ENCODE measurements around the gene SIK1. TPM values are rescaled to one million over a fixed set of nuclear protein-coding genes. Genes with fewer than 3 reads are reported as not detected.
"Not testable (repeated sequence)": the region's sequence is repeated elsewhere in the genome, so short reads cannot be mapped to it uniquely, and the experiment has no call there.

Gene SIK1
- total RNA-seq (2014; rRNA removed; shearing (Covaris generic)) (1.1 and 13.8 TPM in 2 replicates), polyA plus RNA-seq (2016; fragmentation: Nextera tagmentation; extraction: Ambion mirVana) (0.14 and 0.31 TPM in 2 replicates)
- long read RNA-seq, result 0 reads

DNA sequence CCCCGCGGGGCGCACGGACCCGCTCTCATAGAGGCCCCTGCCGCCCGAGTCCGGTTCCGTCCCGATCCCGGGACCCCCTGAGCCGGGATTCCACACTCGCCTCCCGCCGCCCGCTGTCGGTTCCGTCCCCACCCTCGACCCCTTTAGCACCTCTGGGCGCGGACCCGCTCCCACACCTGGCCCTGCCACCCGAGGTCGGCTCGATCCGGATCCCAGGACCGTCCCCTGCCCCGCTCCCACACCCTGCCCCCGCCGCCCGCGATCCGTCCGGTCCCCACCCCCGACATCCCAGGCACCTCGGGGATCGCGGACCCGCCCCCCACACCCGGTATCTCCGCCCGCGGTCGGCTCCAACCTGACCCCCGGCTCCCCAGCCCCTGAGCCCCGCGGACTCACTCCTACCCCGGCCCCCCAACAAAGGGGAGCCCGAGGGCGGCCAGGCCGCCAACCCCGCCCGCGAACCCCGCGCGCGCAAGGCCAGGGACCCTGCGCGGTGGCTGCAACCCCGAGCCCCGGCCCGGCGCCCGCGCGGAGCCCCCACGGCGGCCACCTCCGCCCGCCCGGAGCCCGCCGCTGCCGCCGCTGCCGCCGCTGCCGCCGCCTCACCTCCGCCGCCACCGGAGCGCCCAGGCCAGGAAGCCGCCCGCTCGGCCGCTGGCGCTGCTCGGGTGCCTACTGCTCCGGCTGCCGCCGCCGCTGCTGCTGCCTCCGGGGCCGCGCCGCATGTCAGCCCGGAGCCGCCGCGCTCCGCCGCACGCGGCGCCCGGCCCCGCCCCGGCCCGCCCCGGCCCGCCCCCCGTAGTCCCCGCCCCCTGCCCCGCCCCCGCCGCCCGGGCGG, at the start of gene SIK1:
Gene SIK1, minus strand, starts transcription at position 728 of the 838 bp plus-strand sequence. CDS start 953 bp downstream, outside the sequence.
- H3K4me2 ChIP-seq; H4K20me1 ChIP-seq (replicated peaks; ENCODE audit: insufficient read depth); H3K79me2 ChIP-seq (replicated peaks; ENCODE audit: insufficient read depth); H3K27ac ChIP-seq (ENCODE audit: low read depth); H3K9me3 Mint-ChIP-seq; H3K9me2 ChIP-seq (ENCODE audit: insufficient read depth); DNase-seq (ENCODE audit: low spot score); H3K4me3 ChIP-seq; H3K27ac Mint-ChIP-seq; H3K27me3 ChIP-seq (ENCODE audit: insufficient read depth); H3K36me3 ChIP-seq (ENCODE audit: insufficient read depth); H3K4me1 Mint-ChIP-seq; H2AFZ ChIP-seq; H3F3A ChIP-seq (replicated peaks; ENCODE audit: low read depth); H3K4me3 Mint-ChIP-seq; H3K36me3 Mint-ChIP-seq (ENCODE audit: low read depth); H3K27me3 Mint-ChIP-seq (ENCODE audit: insufficient read depth, low read depth, poor library complexity); H3K4me1 ChIP-seq (ENCODE audit: insufficient read depth): not testable (repeated sequence)
- peak; percentile 28 for ATAC-seq

GRCh38 chr21:43471597-43472242, 44.8 kb upstream of the SIK1 start:
- not testable (repeated sequence) for H3K4me1 Mint-ChIP-seq; H3K27ac ChIP-seq (ENCODE audit: low read depth); H3K36me3 ChIP-seq (ENCODE audit: insufficient read depth); H3K36me3 Mint-ChIP-seq (ENCODE audit: low read depth); H2AFZ ChIP-seq; H3K27me3 Mint-ChIP-seq (ENCODE audit: insufficient read depth, low read depth, poor library complexity); H3K4me2 ChIP-seq; H3K4me1 ChIP-seq (ENCODE audit: insufficient read depth); H4K20me1 ChIP-seq (replicated peaks; ENCODE audit: insufficient read depth); H3K9me2 ChIP-seq (ENCODE audit: insufficient read depth); H3K4me3 ChIP-seq; H3K79me2 ChIP-seq (replicated peaks; ENCODE audit: insufficient read depth); ATAC-seq; H3F3A ChIP-seq (replicated peaks; ENCODE audit: low read depth); H3K4me3 Mint-ChIP-seq; H3K9me3 Mint-ChIP-seq; H3K27me3 ChIP-seq (ENCODE audit: insufficient read depth); DNase-seq (ENCODE audit: low spot score); H3K27ac Mint-ChIP-seq

DNA sequence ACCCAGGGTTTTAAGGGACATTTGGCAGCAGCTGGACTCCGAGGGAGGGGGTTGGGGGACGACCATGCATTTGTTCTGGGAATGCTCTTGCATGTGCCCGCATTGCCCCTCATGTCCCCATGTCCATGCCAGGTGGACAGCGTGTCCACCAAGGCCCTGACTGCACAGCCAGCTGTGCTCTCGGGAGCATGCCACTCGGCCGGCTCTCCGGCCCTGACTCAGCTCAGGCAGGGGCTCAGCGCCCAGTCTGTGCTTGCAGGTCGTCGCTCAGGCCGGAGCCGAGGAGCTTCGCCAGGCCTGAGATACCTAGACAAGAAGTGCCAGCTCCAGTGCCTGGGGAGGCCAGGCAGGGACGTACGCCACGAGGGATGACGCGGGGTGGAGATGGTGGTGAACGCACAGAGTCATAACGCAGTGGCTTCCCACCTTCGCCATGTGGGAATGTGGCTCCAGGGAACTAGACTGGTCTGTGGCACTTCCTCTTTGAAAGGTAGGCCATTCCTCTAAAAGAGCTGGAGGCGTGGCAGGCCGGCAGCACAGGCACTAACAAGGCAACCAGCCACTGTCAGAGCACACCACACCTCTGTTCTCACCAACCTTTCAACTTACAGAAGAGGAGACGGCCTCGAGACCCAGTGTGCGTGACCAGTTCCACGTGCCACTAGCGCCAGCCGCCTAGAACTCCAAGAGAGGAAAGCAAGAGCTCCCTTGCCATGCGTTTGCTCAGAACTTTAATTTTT, 43.0 kb upstream of the SIK1 start:
- H3K4me3 Mint-ChIP-seq; H3K4me3 ChIP-seq; H3F3A ChIP-seq (replicated peaks; ENCODE audit: low read depth); H3K4me1 Mint-ChIP-seq; H4K20me1 ChIP-seq (replicated peaks; ENCODE audit: insufficient read depth); H3K27me3 Mint-ChIP-seq (ENCODE audit: insufficient read depth, low read depth, poor library complexity); H3K27ac ChIP-seq (ENCODE audit: low read depth); DNase-seq (ENCODE audit: low spot score); H3K9me2 ChIP-seq (ENCODE audit: insufficient read depth); H3K36me3 ChIP-seq (ENCODE audit: insufficient read depth); H2AFZ ChIP-seq; H3K36me3 Mint-ChIP-seq (ENCODE audit: low read depth); ATAC-seq; H3K9me3 Mint-ChIP-seq; H3K79me2 ChIP-seq (replicated peaks; ENCODE audit: insufficient read depth); H3K4me1 ChIP-seq (ENCODE audit: insufficient read depth); H3K27ac Mint-ChIP-seq; H3K4me2 ChIP-seq; H3K27me3 ChIP-seq (ENCODE audit: insufficient read depth): not testable (repeated sequence)

GRCh38 chr21:43467785-43468184, 40.9 kb upstream of the SIK1 start:
- Mint-ChIP-seq H3K27me3 (ENCODE audit: insufficient read depth, low read depth, poor library complexity) (no peaks in the 10 kb centered on the region), H3K4me1 (no peaks in the 10 kb centered on the region), H3K36me3 (ENCODE audit: low read depth) (no peaks in the 10 kb centered on the region), H3K27ac (no peak overlapping the region), H3K4me3 (no peak overlapping the region), H3K9me3 (no peaks in the 10 kb centered on the region; the same call in 2 of the 3 replicates)
- no peaks in the 10 kb centered on the region for H3K4me1 ChIP-seq (ENCODE audit: insufficient read depth)
- H3K4me3 ChIP-seq, result no peak overlapping the region
- H3K9me2 ChIP-seq (ENCODE audit: insufficient read depth), result no peaks in the 10 kb centered on the region
- no peak overlapping the region for H3K4me2 ChIP-seq
- no peak overlapping the region for H3K27ac ChIP-seq (ENCODE audit: low read depth)
- H3K79me2 ChIP-seq (replicated peaks; ENCODE audit: insufficient read depth), result no peaks in the 10 kb centered on the region
- H3K36me3 ChIP-seq (ENCODE audit: insufficient read depth), result no peaks in the 10 kb centered on the region
- no peaks in the 10 kb centered on the region for H3F3A ChIP-seq (replicated peaks; ENCODE audit: low read depth)
- no peaks in the 10 kb centered on the region for H4K20me1 ChIP-seq (replicated peaks; ENCODE audit: insufficient read depth)
- no peak for ATAC-seq
- no peak for DNase-seq (ENCODE audit: low spot score)
- TF ChIP-seq NANOG (IDR thresholded peaks at IDR 0.05; ENCODE audit: borderline replicate concordance), result no peak
- TF ChIP-seq STAT1 (IDR thresholded peaks at IDR 0.05; ENCODE audit: unreplicated experiment), result no peak
- no peak for TF ChIP-seq EZH2 (IDR thresholded peaks at IDR 0.05; ENCODE audit: low read depth, unreplicated experiment)
- TF ChIP-seq, protein P1, sequence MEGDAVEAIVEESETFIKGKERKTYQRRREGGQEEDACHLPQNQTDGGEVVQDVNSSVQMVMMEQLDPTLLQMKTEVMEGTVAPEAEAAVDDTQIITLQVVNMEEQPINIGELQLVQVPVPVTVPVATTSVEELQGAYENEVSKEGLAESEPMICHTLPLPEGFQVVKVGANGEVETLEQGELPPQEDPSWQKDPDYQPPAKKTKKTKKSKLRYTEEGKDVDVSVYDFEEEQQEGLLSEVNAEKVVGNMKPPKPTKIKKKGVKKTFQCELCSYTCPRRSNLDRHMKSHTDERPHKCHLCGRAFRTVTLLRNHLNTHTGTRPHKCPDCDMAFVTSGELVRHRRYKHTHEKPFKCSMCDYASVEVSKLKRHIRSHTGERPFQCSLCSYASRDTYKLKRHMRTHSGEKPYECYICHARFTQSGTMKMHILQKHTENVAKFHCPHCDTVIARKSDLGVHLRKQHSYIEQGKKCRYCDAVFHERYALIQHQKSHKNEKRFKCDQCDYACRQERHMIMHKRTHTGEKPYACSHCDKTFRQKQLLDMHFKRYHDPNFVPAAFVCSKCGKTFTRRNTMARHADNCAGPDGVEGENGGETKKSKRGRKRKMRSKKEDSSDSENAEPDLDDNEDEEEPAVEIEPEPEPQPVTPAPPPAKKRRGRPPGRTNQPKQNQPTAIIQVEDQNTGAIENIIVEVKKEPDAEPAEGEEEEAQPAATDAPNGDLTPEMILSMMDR (conservative IDR thresholded peaks at IDR 0.05; ENCODE audit: low read depth in 2 of 2), result no peak
- no peak for TF ChIP-seq ZNF114 (CRISPR knock-in tag; IDR thresholded peaks at IDR 0.05)
- no peak overlapping the region for H2AFZ ChIP-seq
- H3K27me3 ChIP-seq (ENCODE audit: insufficient read depth), result no peaks in the 10 kb centered on the region

GRCh38 chr21:43465159-43465558, 38.2 kb upstream of the SIK1 start:
- H3K27me3 Mint-ChIP-seq (ENCODE audit: insufficient read depth, low read depth, poor library complexity); H3K79me2 ChIP-seq (replicated peaks; ENCODE audit: insufficient read depth); H3K4me1 Mint-ChIP-seq; H3K27me3 ChIP-seq (ENCODE audit: insufficient read depth); H3K36me3 Mint-ChIP-seq (ENCODE audit: low read depth); DNase-seq (ENCODE audit: low spot score); H2AFZ ChIP-seq; H3F3A ChIP-seq (replicated peaks; ENCODE audit: low read depth); H3K4me3 Mint-ChIP-seq; H3K9me3 Mint-ChIP-seq; H3K4me3 ChIP-seq; H3K4me2 ChIP-seq; H3K9me2 ChIP-seq (ENCODE audit: insufficient read depth); ATAC-seq; H3K4me1 ChIP-seq (ENCODE audit: insufficient read depth); H3K27ac ChIP-seq (ENCODE audit: low read depth); H3K36me3 ChIP-seq (ENCODE audit: insufficient read depth); H4K20me1 ChIP-seq (replicated peaks; ENCODE audit: insufficient read depth); H3K27ac Mint-ChIP-seq: not testable (repeated sequence)
